ENCODE data around the gene MISFA. TPM values are rescaled to one million over a fixed set of nuclear protein-coding genes. Genes with fewer than 3 reads are reported as not detected.
A peak's percentile ranks its signal among the peaks of the same experiment; 100 is the strongest.

Gene MISFA
- total and polyA plus RNA-seq, 2 experiments from 2014 or later, result 5.1 TPM; not detected in 1

- TF ChIP-seq CTCF (conservative IDR thresholded peaks at IDR 0.05; ENCODE audit: low read depth in 2 of 2) (no peak), POLR2AphosphoS5 (IDR thresholded peaks at IDR 0.05; ENCODE audit: low read depth) (no peak), ETS1 (IDR thresholded peaks at IDR 0.05) (no peak)
These were observed 17.8 kb upstream of the MISFA start (continued) for GRCh38 chr11:18581825-18582224.

- no peaks in the 10 kb centered on the region for H3K9me3 Mint-ChIP-seq
- Histone ChIP-seq H3K9me2 (ENCODE audit: insufficient read depth) (no peaks in the 10 kb centered on the region), H3K27me3 (ENCODE audit: insufficient read depth) (no peaks in the 10 kb centered on the region), H3K4me2 (peak within 1 kb of the TSS; percentile 81), H3K36me3 (ENCODE audit: insufficient read depth) (no peaks in the 10 kb centered on the region), H3K79me2 (replicated peaks; ENCODE audit: insufficient read depth) (peaks cover 66% of the 10 kb centered on the region), H3K27ac (ENCODE audit: low read depth) (peak within 1 kb of the TSS; percentile 72), H3K4me1 (ENCODE audit: insufficient read depth) (peaks cover 6% of the 10 kb centered on the region; the same call in 1 of the 2 replicates), H2AFZ (peak within 1 kb of the TSS; percentile 100), H4K20me1 (replicated peaks; ENCODE audit: insufficient read depth) (no peaks in the 10 kb centered on the region), H3K4me3 (peak within 1 kb of the TSS; percentile 97), H3F3A (replicated peaks; ENCODE audit: low read depth) (no peaks in the 10 kb centered on the region)
- DNase-seq (ENCODE audit: low spot score) (peak; percentile 95), ATAC-seq (peak; percentile 92)
- H3K4me1 Mint-ChIP-seq, result 0 out of 3 replicates have a peak, but pooled peaks cover 4% of the 10 kb centered on the region
- no peaks in the 10 kb centered on the region for H3K36me3 Mint-ChIP-seq (ENCODE audit: low read depth)
- H3K27ac Mint-ChIP-seq, result no peak within 1 kb of the TSS
- no peak within 1 kb of the TSS for H3K4me3 Mint-ChIP-seq
- no peaks in the 10 kb centered on the region for H3K27me3 Mint-ChIP-seq (ENCODE audit: insufficient read depth, low read depth, poor library complexity)
- TF ChIP-seq ETS1 (IDR thresholded peaks at IDR 0.05), result peak; percentile 61
- no peak for TF ChIP-seq CREB1 (CRISPR knock-in tag; IDR thresholded peaks at IDR 0.05; ENCODE audit: low read depth)
- TF ChIP-seq POLR2AphosphoS5 (IDR thresholded peaks at IDR 0.05; ENCODE audit: low read depth), result peak; percentile 95
These were observed 11.0 kb upstream of the MISFA start, which contains the start of gene UEVLD for GRCh38 chr11:18588297-18589252. Gene UEVLD, minus strand, starts transcription at chr11:18588734. Its CDS starts 80 bp downstream, at chr11:18588654.

GRCh38 chr11:18590571-18590970, 9.0 kb upstream of the MISFA start:
- no peaks in the 10 kb centered on the region for H3K9me2 ChIP-seq (ENCODE audit: insufficient read depth)
- Mint-ChIP-seq H3K4me3 (no peak overlapping the region), H3K27ac (no peak overlapping the region), H3K4me1 (0 out of 3 replicates have a peak, but pooled peaks cover 4% of the 10 kb centered on the region), H3K9me3 (no peaks in the 10 kb centered on the region), H3K36me3 (ENCODE audit: low read depth) (0 out of 3 replicates have a peak, but pooled peaks cover 3% of the 10 kb centered on the region), H3K27me3 (ENCODE audit: insufficient read depth, low read depth, poor library complexity) (no peaks in the 10 kb centered on the region)
- no peaks in the 10 kb centered on the region; the same call in 1 of the 2 replicates for H4K20me1 ChIP-seq (replicated peaks; ENCODE audit: insufficient read depth)
- no peak overlapping the region for H2AFZ ChIP-seq
- H3K4me3 ChIP-seq, result no peak overlapping the region
- peak overlapping the region; percentile 81; the same call in 1 of the 2 replicates for H3K4me2 ChIP-seq
- no peaks in the 10 kb centered on the region for H3F3A ChIP-seq (replicated peaks; ENCODE audit: low read depth)
- no peak overlapping the region for H3K27ac ChIP-seq (ENCODE audit: low read depth)
- DNase-seq (ENCODE audit: low spot score), result no peak
- peaks cover 6% of the 10 kb centered on the region; the same call in 1 of the 2 replicates for H3K4me1 ChIP-seq (ENCODE audit: insufficient read depth)
- H3K79me2 ChIP-seq (replicated peaks; ENCODE audit: insufficient read depth), result peaks cover 66% of the 10 kb centered on the region
- H3K36me3 ChIP-seq (ENCODE audit: insufficient read depth), result no peaks in the 10 kb centered on the region
- no peak for ATAC-seq
- H3K27me3 ChIP-seq (ENCODE audit: insufficient read depth), result no peaks in the 10 kb centered on the region
- TF ChIP-seq EZH2 (IDR thresholded peaks at IDR 0.05; ENCODE audit: low read depth, unreplicated experiment) (no peak), NANOG (IDR thresholded peaks at IDR 0.05; ENCODE audit: borderline replicate concordance) (no peak), CTCF (conservative IDR thresholded peaks at IDR 0.05; ENCODE audit: low read depth in 2 of 2) (no peak), JUNB (IDR thresholded peaks at IDR 0.05; ENCODE audit: unreplicated experiment) (no peak), CREB1 (CRISPR knock-in tag; IDR thresholded peaks at IDR 0.05; ENCODE audit: low read depth) (no peak), STAT1 (IDR thresholded peaks at IDR 0.05; ENCODE audit: unreplicated experiment) (no peak), ZNF114 (CRISPR knock-in tag; IDR thresholded peaks at IDR 0.05) (no peak)
